IMR-90 (cell line): Measurements from ENCODE around the gene CPD. TPM values are rescaled to one million over a fixed set of nuclear protein-coding genes. Genes with fewer than 3 reads are reported as not detected.

ENCODE experiments used
- ATAC-seq: fragments of 200-7000 bp; cut with Tn5 transposase; 2 replicates; pipeline ENCODE4 v1.9.1; 2020; ENCODE audit warnings: low read depth, mild to moderate bottlenecking, moderate library complexity
- BruUV-seq: library from RNA; stranded (reverse); fragments of 400-500 nt; replicated peaks from 2 replicates; lab custom pipeline; 2021; lab: Mats Ljungman, UMichigan
- CTCF ChIA-PET: fragments of 300-600 bp; formaldehyde crosslinking; extraction: SDS; loops from one replicate; lab custom pipeline; 2021; ENCODE audit warnings: antibody characterized with exemption; lab: Yijun Ruan, JAX
- POLR2A ChIA-PET: fragments of 300-600 bp; sonication (Branson Sonifier 250); formaldehyde crosslinking; loops from one replicate; lab custom pipeline; 2022; ENCODE audit warnings: antibody characterized with exemption; ENCODE audit not compliant: unreplicated experiment; lab: Charles Lee
- DNase-seq: peaks from one replicate; pipeline ENCODE4 v3.0.0; 2013
- H2AFZ ChIP-seq: replicated peaks from 2 replicates; pipeline ENCODE3; 2013; ENCODE audit warnings: low read length, mild to moderate bottlenecking; ENCODE audit not compliant: poor library complexity
- H2AK5ac ChIP-seq: 2 replicates; pipeline ENCODE4 v1.6.1; 2013; ENCODE audit warnings: low read depth, low read length, inconsistent platforms
- H2AK9ac ChIP-seq: replicated peaks from 2 replicates; pipeline ENCODE3; 2013; ENCODE audit warnings: mild to moderate bottlenecking, low read depth, low read length, moderate library complexity; ENCODE audit not compliant: poor library complexity
- H2BK120ac ChIP-seq: 2 replicates; pipeline ENCODE4 v1.6.1; 2013; ENCODE audit warnings: low read depth, low read length, inconsistent platforms
- H2BK15ac ChIP-seq: 3 replicates; pipeline ENCODE4 v1.6.1; 2013; ENCODE audit warnings: low read depth, low read length, inconsistent platforms
- H2BK20ac ChIP-seq: 2 replicates; pipeline ENCODE4 v1.6.1; 2013; ENCODE audit warnings: low read depth, mild to moderate bottlenecking, inconsistent platforms, low read length, moderate library complexity
- H2BK5ac ChIP-seq: 2 replicates; pipeline ENCODE4 v1.6.1; 2013; ENCODE audit warnings: mild to moderate bottlenecking, low read depth, low read length, inconsistent platforms; ENCODE audit not compliant: poor library complexity, severe bottlenecking
- H3K14ac ChIP-seq: replicated peaks from 2 replicates; pipeline ENCODE4 v1.6.1; 2013; ENCODE audit warnings: low read depth, low read length, inconsistent platforms
- H3K18ac ChIP-seq: 2 replicates; pipeline ENCODE4 v1.6.1; 2013; ENCODE audit warnings: low read depth, low read length, control low read depth
- H3K23ac ChIP-seq: 2 replicates; pipeline ENCODE4 v1.6.1; 2013; ENCODE audit warnings: low read depth, low read length, inconsistent platforms
- H3K27ac ChIP-seq: 2 replicates; pipeline ENCODE4 v1.5.1; 2013; ENCODE audit warnings: mild to moderate bottlenecking, control low read depth, low read length; ENCODE audit not compliant: insufficient read depth
- H3K27me3 ChIP-seq: 2 replicates; pipeline ENCODE4 v1.6.1; 2013; ENCODE audit warnings: low read length; ENCODE audit not compliant: control insufficient read depth, insufficient read depth
- H3K36me3 ChIP-seq: 2 replicates; pipeline ENCODE4 v1.6.1; 2013; ENCODE audit warnings: low read length, mixed read lengths; ENCODE audit not compliant: control insufficient read depth, insufficient read depth
- H3K4ac ChIP-seq: 2 replicates; pipeline ENCODE4 v1.6.1; 2013; ENCODE audit warnings: low read depth, low read length, inconsistent platforms
- H3K4me1 ChIP-seq: 2 replicates; pipeline ENCODE4 v1.6.1; 2013; ENCODE audit warnings: low read length, mixed read lengths; ENCODE audit not compliant: control insufficient read depth, insufficient read depth
- H3K4me2 ChIP-seq: 2 replicates; pipeline ENCODE4 v1.6.1; 2013; ENCODE audit warnings: low read depth, mild to moderate bottlenecking, control low read depth, low read length, moderate library complexity
- H3K4me3 ChIP-seq: 2 replicates; pipeline ENCODE4 v1.5.1; 2013; ENCODE audit warnings: low read depth, mild to moderate bottlenecking, control low read depth, low read length, moderate library complexity; ENCODE audit not compliant: insufficient read depth
- H3K56ac ChIP-seq: 2 replicates; pipeline ENCODE4 v1.6.1; 2013; ENCODE audit warnings: low read length, inconsistent platforms; ENCODE audit not compliant: insufficient read depth; ENCODE audit errors: extremely low read depth
- H3K79me1 ChIP-seq, 2 experiments: 2 replicates each; pipeline ENCODE4 v1.6.1; 2013; ENCODE audit warnings: low read length in 2 of 2, inconsistent platforms in 1 of 2, low read depth in 1 of 2
- H3K9ac ChIP-seq: 2 replicates; pipeline ENCODE4 v1.6.1; 2013; ENCODE audit warnings: low read depth, low read length, control low read depth
- H3K9me1 ChIP-seq: 2 replicates; pipeline ENCODE4 v1.6.1; 2013; ENCODE audit warnings: low read length, inconsistent platforms; ENCODE audit not compliant: insufficient read depth
- H3K9me3 ChIP-seq: 2 replicates; pipeline ENCODE4 v1.6.1; 2013; ENCODE audit warnings: low read length; ENCODE audit not compliant: control insufficient read depth, insufficient read depth
- H4K20me1 ChIP-seq: 2 replicates; pipeline ENCODE4 v1.6.1; 2013; ENCODE audit warnings: low read length, inconsistent platforms; ENCODE audit not compliant: insufficient read depth
- H4K5ac ChIP-seq: 2 replicates; pipeline ENCODE4 v1.6.1; 2013; ENCODE audit warnings: mild to moderate bottlenecking, low read depth, low read length, control low read depth
- H4K8ac ChIP-seq, 2 experiments: 2 replicates each; pipeline ENCODE4 v1.6.1; 2013; ENCODE audit warnings: low read depth in 2 of 2, low read length in 2 of 2, control low read depth in 1 of 2, inconsistent platforms in 1 of 2
- H4K91ac ChIP-seq: 2 replicates; pipeline ENCODE4 v1.6.1; 2013; ENCODE audit warnings: low read depth, low read length, inconsistent platforms; ENCODE audit not compliant: insufficient read depth
- MXI1 ChIP-seq: IDR thresholded peaks from 2 replicates; pipeline ENCODE4 v1.6.1; 2012; ENCODE audit warnings: low read depth, mild to moderate bottlenecking, low read length, moderate library complexity, borderline replicate concordance
- SMC3 ChIP-seq: fragments of 150-350 bp; IDR thresholded peaks from 2 replicates; pipeline ENCODE4 v1.6.1; 2016; ENCODE audit warnings: low read depth, mild to moderate bottlenecking, antibody characterized with exemption, low read length, moderate library complexity
- USF2 ChIP-seq: fragments of 150-350 bp; IDR thresholded peaks from 2 replicates; pipeline ENCODE4 v1.6.1; 2017; ENCODE audit warnings: mild to moderate bottlenecking, antibody characterized with exemption, low read length, low read depth
- WGBS, 2 experiments: methylation state at CpG; one replicate each; pipeline versions ENCODE4 v1.1.5 to v1.1.7; 2013; ENCODE audit warnings: missing lambda C conversion rate in 2 of 2; ENCODE audit not compliant: insufficient read length in 1 of 2; ENCODE audit errors: extremely low coverage in 2 of 2; 5-methylcytosine and 5-hydroxymethylcytosine counted together
- dilution Hi-C: fragments of 300-500 bp; cut with HindIII; formaldehyde crosslinking; loops from one replicate; pipeline ENCODE4 v1.14.3; 2018; ENCODE audit warnings: low sequenced_read_pairs; ENCODE audit not compliant: unreplicated experiment
- in situ Hi-C: fragments of 300-500 bp; cut with MboI; formaldehyde crosslinking; loops from 3 replicates; pipeline ENCODE4 v1.14.3; 2019; ENCODE audit warnings: low sequenced_read_pairs, inconsistent platforms, mixed read lengths
- intact Hi-C: fragments of 100-400 bp; cut with micrococcal nuclease; formaldehyde crosslinking; loops from 2 replicates; pipeline ENCODE4 v1.10.0; 2022
- polyA plus RNA-seq, 3 experiments: library from polyadenylated mRNA; depleted of rRNA; stranded (reverse); fragments of >200 nt; gene quantifications; 2 replicates each; pipeline ENCODE4 v1.2.3, GENCODE V29; 2012; ENCODE audit warnings: low replicate concordance in 1 of 3
- total RNA-seq: library from RNA; depleted of rRNA; stranded (reverse); fragments of >200 nt; gene quantifications from 2 replicates; pipeline ENCODE4 v1.2.3, GENCODE V29; 2012

The CPD gene
- total and polyA plus RNA-seq, 2 of the 4 experiments (the other 2 are of a cell fraction): 23.4 to 94.5 TPM

- H2BK120ac ChIP-seq: no peak overlapping the region
- H4K91ac ChIP-seq: no peak overlapping the region
- BruUV-seq: no TSS peak
- H3K18ac ChIP-seq: no peak overlapping the region
- DNase-seq: no peak
- no peak overlapping the region for H4K8ac ChIP-seq
- H2AK5ac ChIP-seq: no peak overlapping the region
- intact Hi-C loops: no loop called here
- no peak overlapping the region for H3K4me3 ChIP-seq
- ChIA-PET CTCF (interaction anchor here (1.0 kb wide), 1 partner anchor 21 kb away, joined by 3 read pairs; no protein-coding TSS in a partner anchor), POLR2A (interaction anchor here (1.0 kb wide), 1 partner anchor 170 kb away, joined by 3 read pairs; no protein-coding TSS in a partner anchor)
- no peak overlapping the region for H3K4me2 ChIP-seq
- no peak overlapping the region for H3K14ac ChIP-seq
- no peaks in the 10 kb centered on the region; the same call in 1 of the 2 replicates for H3K9me1 ChIP-seq
- H3K27me3 ChIP-seq: no peaks in the 10 kb centered on the region
- ATAC-seq: no peak
- H3K9me3 ChIP-seq: no peaks in the 10 kb centered on the region
- H3K23ac ChIP-seq: no peak overlapping the region
- H2BK20ac ChIP-seq: no peak overlapping the region
- H4K5ac ChIP-seq: no peak overlapping the region
- H2AK9ac ChIP-seq: no peak overlapping the region
- peaks cover 6 to 7% of the 10 kb centered on the region in 2 experiments; a peak in 3 of 4 replicates for H3K79me1 ChIP-seq
- no peak overlapping the region for H3K56ac ChIP-seq
- no peak overlapping the region for H3K4ac ChIP-seq
- no CpG with 5 or more reads among the region's 4 CpGs for WGBS, 2 experiments
- TF ChIP-seq USF2 (no peak), SMC3 (no peak), MXI1 (no peak)
- no peaks in the 10 kb centered on the region for H4K20me1 ChIP-seq
- no peak overlapping the region for H2BK15ac ChIP-seq
- dilution Hi-C loops: no loop called here
- no peak overlapping the region for H2AFZ ChIP-seq
- in situ Hi-C loops: no loop called here
- H3K4me1 ChIP-seq: no peaks in the 10 kb centered on the region; the same call in 1 of the 2 replicates
- H3K27ac ChIP-seq: no peak overlapping the region
- no peak overlapping the region for H2BK5ac ChIP-seq
- H3K36me3 ChIP-seq: peaks cover 12% of the 10 kb centered on the region
- H3K9ac ChIP-seq: no peak overlapping the region
Measured at GRCh38 chr17:30454635-30455034, 75.9 kb downstream of the CPD start.
